HepG2 (cell line): ENCODE data around the gene BANP. TPM values are rescaled to one million over a fixed set of nuclear protein-coding genes. Genes with fewer than 3 reads are reported as not detected.

ENCODE experiments used
- BORCS8-MEF2B ChIP-seq: sonication (generic); formaldehyde crosslinking; IDR thresholded peaks from 2 replicates; pipeline ENCODE4 v1.8.0; 2022; ENCODE audit warnings: mild to moderate bottlenecking, missing genetic modification reagents
- GTF2F1 ChIP-seq: fragments of 150-350 bp; IDR thresholded peaks from 2 replicates; pipeline ENCODE4 v1.6.1; 2014; ENCODE audit warnings: low read length
- KMT2B ChIP-seq: IDR thresholded peaks from 2 replicates; pipeline ENCODE4 v1.6.1; 2016; ENCODE audit warnings: missing genetic modification reagents, missing compliant biosample characterization
- MIER3 ChIP-seq: IDR thresholded peaks from 2 replicates; pipeline ENCODE4 v1.6.1; 2016; ENCODE audit warnings: missing compliant biosample characterization, borderline replicate concordance
- POGZ ChIP-seq: sonication (generic); formaldehyde crosslinking; IDR thresholded peaks from 2 replicates; pipeline ENCODE4 v1.4.0; 2020; ENCODE audit warnings: mild to moderate bottlenecking, missing genetic modification reagents
- PRDM15 ChIP-seq: sonication (generic); formaldehyde crosslinking; IDR thresholded peaks from 2 replicates; pipeline ENCODE4 v1.4.0; 2020; ENCODE audit warnings: missing genetic modification reagents
- SOX5 ChIP-seq: IDR thresholded peaks from 2 replicates; pipeline ENCODE4 v1.6.1; 2016; ENCODE audit warnings: borderline replicate concordance
- THAP9 ChIP-seq: sonication (generic); formaldehyde crosslinking; IDR thresholded peaks from 2 replicates; pipeline ENCODE4; 2020; ENCODE audit warnings: missing genetic modification reagents, mild to moderate bottlenecking, borderline replicate concordance
- YY1 ChIP-seq: IDR thresholded peaks from 2 replicates; pipeline ENCODE4 v1.6.1; 2011; ENCODE audit warnings: low read length, low read depth, moderate library complexity, mild to moderate bottlenecking; ENCODE audit not compliant: insufficient read depth, insufficient replicate concordance
- ZBTB21 ChIP-seq: sonication (generic); formaldehyde crosslinking; IDR thresholded peaks from 2 replicates; pipeline ENCODE4 v1.4.0; 2020; ENCODE audit warnings: missing genetic modification reagents
- ZBTB38 ChIP-seq: sonication (generic); formaldehyde crosslinking; IDR thresholded peaks from 2 replicates; pipeline ENCODE4 v1.5.1; 2020; ENCODE audit warnings: mild to moderate bottlenecking, missing genetic modification reagents
- ZBTB42 ChIP-seq: sonication (generic); formaldehyde crosslinking; IDR thresholded peaks from 2 replicates; pipeline ENCODE4 v1.5.0; 2020; ENCODE audit warnings: mild to moderate bottlenecking, missing genetic modification reagents
- ZBTB44 ChIP-seq: sonication (generic); formaldehyde crosslinking; IDR thresholded peaks from 2 replicates; pipeline ENCODE4 v1.4.0; 2020; ENCODE audit warnings: missing genetic modification reagents
- ZNF275 ChIP-seq: sonication (generic); formaldehyde crosslinking; IDR thresholded peaks from 2 replicates; pipeline ENCODE4 v1.8.0; 2022; ENCODE audit warnings: missing genetic modification reagents, mild to moderate bottlenecking, inconsistent platforms, borderline replicate concordance
- ZNF674 ChIP-seq: sonication (generic); formaldehyde crosslinking; IDR thresholded peaks from 2 replicates; pipeline ENCODE4 v1.5.0; 2020; ENCODE audit warnings: low read depth, mild to moderate bottlenecking, missing genetic modification reagents
- polyA plus RNA-seq, 8 experiments: library from polyadenylated mRNA; depleted of rRNA in 3 of 8; stranded (reverse) in 7 of 8; unstranded in 1 of 8; fragments of >200 nt; fragmentation: Illumina TruSeq in 4 of 8; extraction: Trizol in 4 of 8; gene quantifications; 2 replicates each; pipeline versions ENCODE4 v1.2.1 to v1.2.3, GENCODE V29; 2011 to 2016; ENCODE audit warnings: low read depth in 4 of 8, missing spikeins in 1 of 8, mixed read lengths in 1 of 8; ENCODE audit not compliant: insufficient read depth in 1 of 8
- total RNA-seq, 5 experiments: library from RNA; depleted of rRNA; stranded (reverse); fragments of >200 nt; fragmentation: Illumina TruSeq; extraction: Trizol; gene quantifications; 2 replicates each; pipeline ENCODE4 v1.2.3, GENCODE V29; 2016; ENCODE audit warnings: low read depth in 1 of 5

Gene BANP
- total and polyA plus RNA-seq, 2 of the 13 experiments (the other 11 are each of a cell fraction or from before 2014, with no cell fraction given) = 20.2 to 23.8 TPM

GRCh38 chr16:87936375-87937230 is 14.6 kb upstream of the BANP start, which contains the start of gene CA5A (continued):
- TF ChIP-seq ZBTB44 (peak; percentile 37; the same call in 1 of the 2 replicates), MIER3 (CRISPR knock-in tag) (peak; percentile 95), THAP9 (peak; percentile 86; the same call in 1 of the 2 replicates), PRDM15 (CRISPR knock-in tag) (no peak), ZBTB42 (peak; percentile 63), YY1 (no peak), ZBTB38 (peak; percentile 90), BORCS8-MEF2B (CRISPR knock-in tag) (no peak; the same call in 1 of the 2 replicates), POGZ (CRISPR knock-in tag) (peak; percentile 84), GTF2F1 (peak; percentile 27; the same call in 1 of the 2 replicates), SOX5 (CRISPR knock-in tag) (peak; percentile 83), KMT2B (CRISPR knock-in tag) (peak; percentile 68), ZNF674 (CRISPR knock-in tag) (no peak), ZBTB21 (CRISPR knock-in tag) (0 out of 2 replicates have a peak, but pooled peaks have one; percentile 34), ZNF275 (CRISPR knock-in tag) (peak; percentile 55; the same call in 1 of the 2 replicates)
